Measurements from ENCODE around the gene RTKN2. TPM values are rescaled to one million over a fixed set of nuclear protein-coding genes. Genes with fewer than 3 reads are reported as not detected.

Gene RTKN2
- total and polyA plus RNA-seq, 9 of the 15 experiments (the other 6 are each of a cell fraction or from before 2014, with no cell fraction given) = 0.03 to 0.11 (median 0.05) TPM; not detected in 2

- peaks cover 4 to 13% of the 10 kb centered on the region in 2 experiments for H3K27me3 ChIP-seq (ENCODE audit: control insufficient read depth in 2 of 2, insufficient read depth in 2 of 2, low read length in 2 of 2)
- no peaks in the 10 kb centered on the region for H3K36me3 ChIP-seq (ENCODE audit: control insufficient read depth, insufficient read depth, low read length)
- TF ChIP-seq NFXL1 (CRISPR knock-in tag; IDR thresholded peaks at IDR 0.05) (no peak), ARID3A (IDR thresholded peaks at IDR 0.05; ENCODE audit: borderline replicate concordance, low read depth, low read length) (no peak), NCOR1 (IDR thresholded peaks at IDR 0.05) (no peak), ZNF778 (CRISPR knock-in tag; IDR thresholded peaks at IDR 0.05) (no peak), ZKSCAN1 (IDR thresholded peaks at IDR 0.05; ENCODE audit: low read depth, low read length) (no peak)
- no peaks in the 10 kb centered on the region for H3K9me3 ChIP-seq (replicated peaks; ENCODE audit: control insufficient read depth, insufficient read depth, low read depth, low read length)
- H3K4me3 ChIP-seq = no peak overlapping the region
- CTCF ChIA-PET (ENCODE audit: low intra/inter-chr PET ratio) = no interaction called here
- WGBS (ENCODE audit: insufficient coverage, low coverage, missing lambda C conversion rate) = 0% methylated on average over 4 of the region's 4 CpGs
- ATAC-seq (no peak), FAIRE-seq (no peak), DNase-seq (ENCODE audit: extremely low read depth in 1 of 4, low spot score in 3 of 4) (no peak)
- POLR2A ChIA-PET = no interaction called here
- no peak overlapping the region for H2AFZ ChIP-seq (ENCODE audit: low read depth, low read length)
- H4K20me1 ChIP-seq (replicated peaks; ENCODE audit: control insufficient read depth, insufficient read depth, low read length) = no peaks in the 10 kb centered on the region
- intact Hi-C loops (cut with micrococcal nuclease) (no loop called here), in situ Hi-C loops (cut with MboI) (no loop called here)
- H3K9me1 ChIP-seq (ENCODE audit: control insufficient read depth, insufficient read depth, low read length) = no peaks in the 10 kb centered on the region
- BruUV-seq (replicated peaks) = no TSS peak
- H3K27ac ChIP-seq (ENCODE audit: extremely low read depth, low read depth, low read length) = no peak overlapping the region
- H3K79me2 ChIP-seq (ENCODE audit: control insufficient read depth, insufficient read depth, low read length) = no peaks in the 10 kb centered on the region
- no peak overlapping the region for H3K9ac ChIP-seq (ENCODE audit: insufficient read depth in 1 of 2, low read depth in 2 of 2, low read length in 2 of 2)
- peaks cover 0 to 10% of the 10 kb centered on the region in 2 experiments; a peak in 3 of 5 replicates for H3K4me1 ChIP-seq (replicated peaks in 1 of 2; ENCODE audit: control insufficient read depth in 2 of 2, insufficient read depth in 2 of 2, low read length in 2 of 2)
- no peak overlapping the region for H3K4me2 ChIP-seq (ENCODE audit: insufficient read depth, low read length)
Measured at GRCh38 chr10:62266147-62266546, 2.5 kb downstream of the RTKN2 start.

Measured in K562 (cell line).